ENCODE measurements around the gene ISCA2.

GRCh38 chr14:74462993-74463392 lies 30.6 kb upstream of the ISCA2 start:
- no peak for TF ChIP-seq CTCF (IDR thresholded peaks at IDR 0.05; ENCODE audit: low read depth, low read length)
- no peak for TF ChIP-seq POLR2A (IDR thresholded peaks at IDR 0.05; ENCODE audit: extremely low read depth, insufficient read length)
- no peak for TF ChIP-seq MAX (IDR thresholded peaks at IDR 0.05; ENCODE audit: low read depth, low read length)
- no peak for TF ChIP-seq MYC (IDR thresholded peaks at IDR 0.05; ENCODE audit: low read depth, low read length)
